Sigmoid colon (tissue), 7 donors: ENCODE measurements around the gene EEFSEC. TPM values are rescaled to one million over a fixed set of nuclear protein-coding genes. Genes with fewer than 3 reads are reported as not detected.

Experiments
- DNase-seq: peaks from one replicate; pipeline ENCODE4 v3.0.0-alpha.2; 2019
- H3K27ac ChIP-seq, 4 donors: fragments of 200-600 bp; sonication (generic); one replicate each; pipeline ENCODE4 v1.5.1; 2016 to 2019; ENCODE audit warnings: mild to moderate bottlenecking in 1 of 4
- H3K27me3 ChIP-seq, 3 donors: fragments of 200-600 bp; sonication (generic); one replicate each; pipeline ENCODE4 v1.5.1; 2019; ENCODE audit warnings: mild to moderate bottlenecking in 1 of 3
- H3K36me3 ChIP-seq, 4 donors: fragments of 200-600 bp; sonication (generic); one replicate each; pipeline ENCODE4 v1.5.1; 2016 to 2019
- H3K4me1 ChIP-seq, 4 donors: fragments of 200-600 bp; sonication (generic); one replicate each; pipeline ENCODE4 v1.5.1; 2017 to 2019
- H3K4me3 ChIP-seq, 4 donors: fragments of 200-600 bp; sonication (generic); one replicate each; pipeline ENCODE4 v1.5.1; 2017 to 2019; ENCODE audit warnings: mild to moderate bottlenecking in 2 of 4, moderate library complexity in 1 of 4
- H3K9me3 ChIP-seq, 4 donors: fragments of 200-600 bp in 3 of 4; sonication (generic) in 3 of 4; one replicate each; pipeline versions ENCODE4 v1.5.1 to v1.6.1; 2013 to 2019
- CTCF ChIP-seq, 4 experiments: fragments of 450-650 bp in 3 of 4; fragments of 200-600 bp in 1 of 4; IDR thresholded peaks; one replicate each; pipeline ENCODE4 v1.5.1; 2016 to 2019; ENCODE audit warnings: antibody characterized with exemption in 4 of 4, mild to moderate bottlenecking in 3 of 4, moderate library complexity in 2 of 4
- EP300 ChIP-seq, 4 donors: sonication (generic); formaldehyde crosslinking; IDR thresholded peaks; one replicate each; pipeline ENCODE4 v1.6.1; 2017; ENCODE audit warnings: antibody characterized with exemption in 4 of 4
- POLR2A ChIP-seq, 2 donors: fragments of 450-650 bp; IDR thresholded peaks; one replicate each; pipeline ENCODE4 v1.6.1; 2016; ENCODE audit warnings: antibody characterized with exemption in 2 of 2, mild to moderate bottlenecking in 2 of 2, moderate library complexity in 2 of 2
- POLR2AphosphoS5 ChIP-seq, 4 donors: sonication (generic); formaldehyde crosslinking; IDR thresholded peaks; one replicate each; pipeline ENCODE4 v1.6.1; 2017; ENCODE audit warnings: antibody characterized with exemption in 4 of 4
- WGBS, 2 donors: extraction: QIAGEN DNeasy Blood & Tissue Kit; methylation state at CpG; one replicate each; pipeline ENCODE4 v1.1.7; 2013; 5-methylcytosine and 5-hydroxymethylcytosine counted together
- intact Hi-C: fragments of 100-400 bp; cut with DNase I; formaldehyde crosslinking; loops from one replicate; pipeline ENCODE4 v1.15.1; 2023
- polyA plus RNA-seq, 3 donors: library from polyadenylated mRNA; stranded (reverse); fragments of 200-250 nt; gene quantifications; one replicate each; pipeline ENCODE4 v1.2.3, GENCODE V29; 2013
- total RNA-seq, 4 donors: library from RNA; depleted of rRNA; stranded (reverse); fragments of >200 nt; gene quantifications; one replicate each; pipeline ENCODE4 v1.1.0, GENCODE V29; 2016
- donor health status: healthy with polysubstance abuse.
- donor health status: Bipolar disorder and iron deficiency.
- donor health status: healthy.

Gene EEFSEC
- total and polyA plus RNA-seq, 7 donors: 5.3 to 16.1 (median 12.2) TPM

GRCh38 chr3:128281056-128281455 lies 127.8 kb downstream of the EEFSEC start:
- Histone ChIP-seq H3K4me1 (peaks cover 0 to 58% (median 40%) of the 10 kb centered on the region in 4 donors), H3K4me3 (no peak overlapping the region), H3K36me3 (no peaks in the 10 kb centered on the region), H3K9me3 (no peaks in the 10 kb centered on the region), H3K27ac (no peak overlapping the region), H3K27me3 (no peaks in the 10 kb centered on the region)
- intact Hi-C loops: no loop called here
- no peak for DNase-seq
- 49 to 73% methylated on average over 2 of the region's 2 CpGs for WGBS, 2 donors
- TF ChIP-seq EP300 (IDR thresholded peaks at IDR 0.05) (no peak), CTCF (IDR thresholded peaks at IDR 0.05) (no peak), POLR2A (IDR thresholded peaks at IDR 0.05) (no peak), POLR2AphosphoS5 (IDR thresholded peaks at IDR 0.05) (no peak)

- H3K27me3 ChIP-seq: no peaks in the 10 kb centered on the region
- DNase-seq: no peak
- peaks cover 0 to 58% (median 40%) of the 10 kb centered on the region in 4 donors for H3K4me1 ChIP-seq
- H3K9me3 ChIP-seq: no peaks in the 10 kb centered on the region
- H3K4me3 ChIP-seq: no peak overlapping the region
- H3K27ac ChIP-seq: peak overlapping the region in 3 of 4 donors; percentile 46 to 68 (median 51)
- WGBS, 2 donors: 89 to 92% methylated on average over 11 of the region's 11 CpGs
- TF ChIP-seq POLR2A (IDR thresholded peaks at IDR 0.05): no peak
- TF ChIP-seq CTCF (IDR thresholded peaks at IDR 0.05): no peak
- TF ChIP-seq POLR2AphosphoS5 (IDR thresholded peaks at IDR 0.05): peak in 2 of 4 donors; percentile 36 to 59
- no peak for TF ChIP-seq EP300 (IDR thresholded peaks at IDR 0.05)
- intact Hi-C loops: no loop called here
- no peaks in the 10 kb centered on the region for H3K36me3 ChIP-seq
Observed at GRCh38 chr3:128281461-128282367, 128.4 kb downstream of the EEFSEC start.

GRCh38 chr3:128282380-128283196 lies 129.3 kb downstream of the EEFSEC start:
- H3K27me3 ChIP-seq: no peaks in the 10 kb centered on the region
- H3K4me3 ChIP-seq: no peak overlapping the region
- no peaks in the 10 kb centered on the region for H3K36me3 ChIP-seq
- WGBS, 2 donors: 83 to 88% methylated on average over 16 of the region's 16 CpGs
- peaks cover 0 to 58% (median 40%) of the 10 kb centered on the region in 4 donors for H3K4me1 ChIP-seq
- intact Hi-C loops: no loop called here
- TF ChIP-seq EP300 (IDR thresholded peaks at IDR 0.05) (no peak), POLR2A (IDR thresholded peaks at IDR 0.05) (no peak), POLR2AphosphoS5 (IDR thresholded peaks at IDR 0.05) (peak in 2 of 4 donors; percentile 55 to 66), CTCF (IDR thresholded peaks at IDR 0.05) (no peak)
- DNase-seq: peak; percentile 89
- H3K9me3 ChIP-seq: no peaks in the 10 kb centered on the region
- peak overlapping the region in 3 of 4 donors; percentile 46 to 68 (median 51) for H3K27ac ChIP-seq

GRCh38 chr3:128283421-128283820 lies 130.1 kb downstream of the EEFSEC start:
- H3K36me3 ChIP-seq: no peaks in the 10 kb centered on the region
- H3K9me3 ChIP-seq: no peaks in the 10 kb centered on the region
- peaks cover 0 to 52% (median 37%) of the 10 kb centered on the region in 4 donors for H3K4me1 ChIP-seq
- no peaks in the 10 kb centered on the region for H3K27me3 ChIP-seq
- no peak overlapping the region for H3K4me3 ChIP-seq
- peak overlapping the region in 1 of 4 donors; percentile 68 for H3K27ac ChIP-seq
- intact Hi-C loops: no loop called here
- 93 to 96% methylated on average over 3 of the region's 3 CpGs for WGBS, 2 donors
- no peak for TF ChIP-seq POLR2AphosphoS5 (IDR thresholded peaks at IDR 0.05)
- no peak for TF ChIP-seq EP300 (IDR thresholded peaks at IDR 0.05)
- TF ChIP-seq CTCF (IDR thresholded peaks at IDR 0.05): no peak
- TF ChIP-seq POLR2A (IDR thresholded peaks at IDR 0.05): no peak
- DNase-seq: no peak
